A549 (cell line): Measurements from ENCODE around the gene CTSA.

ENCODE experiments used
- CTCF ChIP-seq: fragments of >200 bp; sonication (Bioruptor Twin); formaldehyde crosslinking; IDR thresholded peaks from 3 replicates; pipeline ENCODE4 v1.5.1; 2016
- EP300 ChIP-seq, 2 experiments: fragments of >200 bp; sonication (Bioruptor Twin); formaldehyde crosslinking; IDR thresholded peaks; 2 replicates in 1 of 2; 3 replicates in 1 of 2; pipeline ENCODE4 v1.6.1; 2016 to 2017
- GATA3 ChIP-seq: IDR thresholded peaks from 2 replicates; pipeline ENCODE4 v1.6.1; 2012; ENCODE audit warnings: borderline replicate concordance
- HDAC2 ChIP-seq: fragments of 200-600 bp; sonication (generic); IDR thresholded peaks from 2 replicates; pipeline ENCODE4 v1.6.1; 2016
- HOXB5 ChIP-seq: fragments of 250-450 bp; sonication (Bioruptor Pico); IDR thresholded peaks from 2 replicates; pipeline ENCODE4 v1.5.0; 2020; ENCODE audit warnings: mild to moderate bottlenecking, moderate library complexity
- MAFK ChIP-seq: fragments of 450-650 bp; IDR thresholded peaks from 2 replicates; pipeline ENCODE4 v1.6.1; 2014; ENCODE audit not compliant: partially characterized antibody
- NR3C1 ChIP-seq: fragments of >200 bp; sonication (Bioruptor Twin); formaldehyde crosslinking; IDR thresholded peaks from 3 replicates; pipeline ENCODE4 v1.6.1; 2017
- PBX3 ChIP-seq: IDR thresholded peaks from 2 replicates; pipeline ENCODE4 v1.6.1; 2012
- PHF8 ChIP-seq: fragments of 200-600 bp; sonication (generic); IDR thresholded peaks from 2 replicates; pipeline ENCODE4 v1.6.1; 2016; ENCODE audit warnings: low read depth, mild to moderate bottlenecking, antibody characterized with exemption, moderate library complexity, borderline replicate concordance
- POLR2A ChIP-seq: IDR thresholded peaks from 2 replicates; pipeline ENCODE4 v1.6.1; 2012; ENCODE audit warnings: mild to moderate bottlenecking, low read length
- POLR2AphosphoS2 ChIP-seq: conservative IDR thresholded peaks from 2 replicates; pipeline ENCODE4 v1.6.1; 2012; ENCODE audit warnings: low read length, improper control_type of control experiment, inconsistent platforms
- RAD21 ChIP-seq, 2 experiments: fragments of >200 bp in 1 of 2; sonication (Bioruptor Twin) in 1 of 2; formaldehyde crosslinking in 1 of 2; IDR thresholded peaks in 1 of 2; conservative IDR thresholded peaks in 1 of 2; 2 replicates in 1 of 2; 3 replicates in 1 of 2; pipeline ENCODE4 v1.6.1; 2012 to 2018; ENCODE audit warnings: inconsistent platforms in 1 of 2
- ZSCAN20 ChIP-seq: fragments of 250-450 bp; sonication (Bioruptor Pico); IDR thresholded peaks from 2 replicates; pipeline ENCODE4 v1.8.0; 2022; ENCODE audit warnings: mild to moderate bottlenecking, moderate library complexity

- no peak for TF ChIP-seq CTCF
- TF ChIP-seq HDAC2, result no peak
- TF ChIP-seq HOXB5 (CRISPR knock-in tag), result no peak
- no peak for TF ChIP-seq MAFK
- TF ChIP-seq POLR2A, result no peak
- TF ChIP-seq POLR2AphosphoS2, result no peak
- TF ChIP-seq EP300 (IDR thresholded peaks at IDR 0.05), result no peak
- no peak for TF ChIP-seq PHF8
- TF ChIP-seq ZSCAN20 (CRISPR knock-in tag), result no peak
- no peak for TF ChIP-seq RAD21 (conservative IDR thresholded peaks at IDR 0.05 in 1 of 2, IDR thresholded peaks at IDR 0.05 in 1 of 2)
- no peak for TF ChIP-seq NR3C1
- no peak for TF ChIP-seq PBX3
- no peak for TF ChIP-seq GATA3
Measured at GRCh38 chr20:45850238-45850637, 40.9 kb upstream of the CTSA start.
